Measurements from ENCODE around the gene SCUBE3. TPM values are rescaled to one million over a fixed set of nuclear protein-coding genes. Genes with fewer than 3 reads are reported as not detected.

Gene SCUBE3
- total RNA-seq, 1 experiment from 2014 or later, result 0.05 TPM

- Histone ChIP-seq H4K20me1 (ENCODE audit: insufficient read depth) (no peaks in the 10 kb centered on the region), H3K4me3 (replicated peaks in 1 of 2; ENCODE audit: low read depth in 1 of 2, low read length in 2 of 2) (peak overlapping the region; percentile 68 to 77), H3K9ac (ENCODE audit: low read length) (peak overlapping the region; percentile 86), H3K4me2 (ENCODE audit: low read length) (peak overlapping the region; percentile 95), H3K27ac (ENCODE audit: low read depth, low read length) (peak overlapping the region; percentile 81), H2AFZ (ENCODE audit: low read depth, low read length, poor library complexity, severe bottlenecking) (no peak overlapping the region), H3K36me3 (ENCODE audit: control insufficient read depth in 1 of 2, insufficient read depth in 2 of 2, low read length in 2 of 2) (no peaks in the 10 kb centered on the region), H3K79me2 (ENCODE audit: insufficient read depth, low read length) (peaks cover 49% of the 10 kb centered on the region), H3K9me2 (ENCODE audit: insufficient read depth) (no peaks in the 10 kb centered on the region), H3K9me3 (ENCODE audit: control insufficient read depth in 1 of 2, insufficient read depth in 1 of 2, low read depth in 1 of 2, low read length in 2 of 2) (no peaks in the 10 kb centered on the region), H3K27me3 (ENCODE audit: insufficient read depth, low read length) (no peaks in the 10 kb centered on the region), H3K4me1 (ENCODE audit: control insufficient read depth in 1 of 2, insufficient read depth in 2 of 2, low read length in 2 of 2) (peaks cover 20 to 40% of the 10 kb centered on the region in 2 experiments)
- CTCF ChIA-PET, result no interaction called here
- RAD21 ChIA-PET (ENCODE audit: low non-redundant PET in 1 of 2, low total read pairs in 2 of 2, uncharacterized antibody in 2 of 2, unreplicated experiment in 2 of 2), result no interaction called here
- no peak for TF ChIP-seq SIN3A (IDR thresholded peaks at IDR 0.05; ENCODE audit: low read depth)
- TF ChIP-seq SRF (IDR thresholded peaks at IDR 0.05; ENCODE audit: low read depth), result no peak
- TF ChIP-seq MAX (IDR thresholded peaks at IDR 0.05), result no peak
- no peak for TF ChIP-seq POLR2A (IDR thresholded peaks at IDR 0.05; ENCODE audit: borderline replicate concordance, extremely low read depth, insufficient read depth, insufficient read length)
- no peak for TF ChIP-seq ZNF274 (IDR thresholded peaks at IDR 0.05; ENCODE audit: low read depth, low read length)
- TF ChIP-seq ZFX (IDR thresholded peaks at IDR 0.05), result no peak
- no peak for TF ChIP-seq ELF1 (IDR thresholded peaks at IDR 0.05; ENCODE audit: borderline replicate concordance, low read depth)
- TF ChIP-seq CBX3 (IDR thresholded peaks at IDR 0.05; ENCODE audit: low read depth), result no peak
- TF ChIP-seq ATF3 (IDR thresholded peaks at IDR 0.05), result no peak
- TF ChIP-seq YY1 (IDR thresholded peaks at IDR 0.05; ENCODE audit: extremely low read depth, insufficient replicate concordance, low read depth, low read length), result no peak
- no peak for TF ChIP-seq EZH2phosphoT487 (IDR thresholded peaks at IDR 0.05; ENCODE audit: borderline replicate concordance)
- TF ChIP-seq FOSL1 (IDR thresholded peaks at IDR 0.05; ENCODE audit: low read depth), result no peak
- intact Hi-C loops (cut with micrococcal nuclease), result no loop called here
- BruUV-seq (replicated peaks), result no TSS peak
- ATAC-seq (no peak), DNase-seq (ENCODE audit: low read depth, low spot score) (no peak)
- POLR2A ChIA-PET, result no interaction called here
Measured at GRCh38 chr6:35260591-35261570, 47.1 kb downstream of the SCUBE3 start.

All from HCT116 (cell line).